ENCODE results near the gene FRMD4A.

GRCh38 chr10:13761490-13762091 lies 569.1 kb downstream of the FRMD4A start:
- TF ChIP-seq CTCF (optimal IDR thresholded peaks at IDR 0.05 in 1 of 3, IDR thresholded peaks at IDR 0.05 in 1 of 3, conservative IDR thresholded peaks at IDR 0.05 in 1 of 3; ENCODE audit: extremely low read depth in 1 of 3, insufficient read depth in 2 of 3, low read length in 3 of 3) (no peak), EZH2 (IDR thresholded peaks at IDR 0.05; ENCODE audit: low read length) (no peak)
